ENCODE measurements around the gene SLC35B2.

The SLC35B2 gene

GRCh38 chr6:44302856-44303255 is 45.5 kb upstream of the SLC35B2 start:
- H3K9me3 ChIP-seq = no peaks in the 10 kb centered on the region

GRCh38 chr6:44301782-44302564 is 44.6 kb upstream of the SLC35B2 start:
- no peak for TF ChIP-seq CTCF (IDR thresholded peaks at IDR 0.05)
- peaks cover 8 to 12% of the 10 kb centered on the region in 2 experiments for H3K4me1 ChIP-seq (ENCODE audit: control insufficient read depth in 1 of 2, insufficient read depth in 1 of 2, low read depth in 1 of 2, low read length in 1 of 2)
- H3K4me3 ChIP-seq (ENCODE audit: low read depth in 1 of 2, low read length in 1 of 2) = no peak overlapping the region
- H3K36me3 ChIP-seq = peaks cover 69% of the 10 kb centered on the region
- no peak overlapping the region for H3K27ac ChIP-seq
- H3K9me3 ChIP-seq = no peaks in the 10 kb centered on the region
- peaks cover 20% of the 10 kb centered on the region for H3K27me3 ChIP-seq

More at GRCh38 chr6:44302856-44303255, 45.5 kb upstream of the SLC35B2 start:
- TF ChIP-seq CTCF (IDR thresholded peaks at IDR 0.05) = no peak
- Histone ChIP-seq H3K4me1 (ENCODE audit: control insufficient read depth in 1 of 2, insufficient read depth in 1 of 2, low read depth in 1 of 2, low read length in 1 of 2) (peaks cover 0 to 3% of the 10 kb centered on the region in 2 experiments), H3K4me3 (ENCODE audit: low read depth in 1 of 2, low read length in 1 of 2) (no peak overlapping the region), H3K27me3 (peaks cover 11% of the 10 kb centered on the region), H3K27ac (no peak overlapping the region), H3K36me3 (peaks cover 78% of the 10 kb centered on the region)

GRCh38 chr6:44301106-44301505 is 43.8 kb upstream of the SLC35B2 start:
- H3K9me3 ChIP-seq = no peaks in the 10 kb centered on the region
- H3K4me3 ChIP-seq (ENCODE audit: low read depth in 1 of 2, low read length in 1 of 2) = no peak overlapping the region
- TF ChIP-seq CTCF (IDR thresholded peaks at IDR 0.05) = no peak
- peaks cover 8 to 14% of the 10 kb centered on the region in 2 experiments for H3K4me1 ChIP-seq (ENCODE audit: control insufficient read depth in 1 of 2, insufficient read depth in 1 of 2, low read depth in 1 of 2, low read length in 1 of 2)
- peaks cover 29% of the 10 kb centered on the region for H3K27me3 ChIP-seq
- peaks cover 60% of the 10 kb centered on the region for H3K36me3 ChIP-seq
- H3K27ac ChIP-seq = no peak overlapping the region

- no peak for TF ChIP-seq CTCF (IDR thresholded peaks at IDR 0.05)
- Histone ChIP-seq H3K9me3 (no peaks in the 10 kb centered on the region), H3K4me3 (ENCODE audit: low read depth in 1 of 2, low read length in 1 of 2) (no peak overlapping the region), H3K36me3 (peaks cover 53% of the 10 kb centered on the region), H3K4me1 (ENCODE audit: control insufficient read depth in 1 of 2, insufficient read depth in 1 of 2, low read depth in 1 of 2, low read length in 1 of 2) (peaks cover 8 to 14% of the 10 kb centered on the region in 2 experiments), H3K27ac (no peak overlapping the region), H3K27me3 (peaks cover 36% of the 10 kb centered on the region)
These were observed 43.0 kb upstream of the SLC35B2 start for GRCh38 chr6:44300292-44300823.

GRCh38 chr6:44298864-44299263 is 41.5 kb upstream of the SLC35B2 start:
- H3K36me3 ChIP-seq = peaks cover 39% of the 10 kb centered on the region
- no peak for TF ChIP-seq CTCF (IDR thresholded peaks at IDR 0.05)
- H3K4me1 ChIP-seq (ENCODE audit: control insufficient read depth in 1 of 2, insufficient read depth in 1 of 2, low read depth in 1 of 2, low read length in 1 of 2) = peaks cover 8 to 14% of the 10 kb centered on the region in 2 experiments
- no peak overlapping the region for H3K27ac ChIP-seq
- H3K9me3 ChIP-seq = no peaks in the 10 kb centered on the region
- peaks cover 51% of the 10 kb centered on the region for H3K27me3 ChIP-seq
- no peak overlapping the region for H3K4me3 ChIP-seq (ENCODE audit: low read depth in 1 of 2, low read length in 1 of 2)

Measured in neutrophil (primary cell).